Measurements from ENCODE around the gene STAC3. TPM values are rescaled to one million over a fixed set of nuclear protein-coding genes. Genes with fewer than 3 reads are reported as not detected.

STAC3 gene
- total RNA-seq, 1 experiment from 2014 or later = 2.5 TPM

GRCh38 chr12:57209916-57210315 is 41.1 kb downstream of the STAC3 start:
- Histone ChIP-seq H3K9me3 (ENCODE audit: control insufficient read depth in 1 of 2, insufficient read depth in 1 of 2, low read depth in 1 of 2, low read length in 2 of 2) (no peaks in the 10 kb centered on the region), H3K9me2 (ENCODE audit: insufficient read depth) (no peaks in the 10 kb centered on the region), H4K20me1 (ENCODE audit: insufficient read depth) (no peaks in the 10 kb centered on the region), H3K4me1 (ENCODE audit: control insufficient read depth in 1 of 2, insufficient read depth in 2 of 2, low read length in 2 of 2) (peaks cover 12 to 20% of the 10 kb centered on the region in 2 experiments), H3K4me2 (ENCODE audit: low read length) (no peak overlapping the region), H3K9ac (ENCODE audit: low read length) (no peak overlapping the region), H3K36me3 (ENCODE audit: control insufficient read depth in 1 of 2, insufficient read depth in 2 of 2, low read length in 2 of 2) (no peaks in the 10 kb centered on the region), H3K27me3 (ENCODE audit: insufficient read depth, low read length) (no peaks in the 10 kb centered on the region), H3K27ac (ENCODE audit: low read depth, low read length) (no peak overlapping the region), H3K4me3 (replicated peaks in 1 of 2; ENCODE audit: low read depth in 1 of 2, low read length in 2 of 2) (no peak overlapping the region), H3K79me2 (ENCODE audit: insufficient read depth, low read length) (no peaks in the 10 kb centered on the region), H2AFZ (ENCODE audit: low read depth, low read length, poor library complexity, severe bottlenecking) (no peak overlapping the region)
- ChIA-PET CTCF (no interaction called here), POLR2A (no interaction called here), RAD21 (ENCODE audit: low non-redundant PET in 1 of 2, low total read pairs in 2 of 2, uncharacterized antibody in 2 of 2, unreplicated experiment in 2 of 2) (no interaction called here)
- TF ChIP-seq RAD21 (IDR thresholded peaks at IDR 0.05; ENCODE audit: low read depth) (no peak), ZFX (IDR thresholded peaks at IDR 0.05) (no peak), POLR2A (IDR thresholded peaks at IDR 0.05; ENCODE audit: borderline replicate concordance, extremely low read depth, insufficient read depth, insufficient read length) (no peak), JUND (IDR thresholded peaks at IDR 0.05) (no peak), TCF7L2 (IDR thresholded peaks at IDR 0.05; ENCODE audit: borderline replicate concordance, extremely low read depth, insufficient read depth, insufficient read length) (no peak), SRF (IDR thresholded peaks at IDR 0.05; ENCODE audit: low read depth) (no peak), YY1 (IDR thresholded peaks at IDR 0.05; ENCODE audit: extremely low read depth, insufficient replicate concordance, low read depth, low read length) (no peak)
- intact Hi-C loops (cut with micrococcal nuclease) = no loop called here
- ATAC-seq (no peak), DNase-seq (ENCODE audit: low read depth, low spot score) (no peak)
- no TSS peak for BruUV-seq (replicated peaks)

GRCh38 chr12:57208631-57209282 is 42.2 kb downstream of the STAC3 start:
- no peak for DNase-seq (ENCODE audit: low read depth, low spot score)
- H3K79me2 ChIP-seq (ENCODE audit: insufficient read depth, low read length) = no peaks in the 10 kb centered on the region
- TF ChIP-seq REST (IDR thresholded peaks at IDR 0.05; ENCODE audit: low read depth) = no peak
- TF ChIP-seq SIN3A (IDR thresholded peaks at IDR 0.05; ENCODE audit: low read depth) = no peak
- TF ChIP-seq POLR2AphosphoS5 (IDR thresholded peaks at IDR 0.05; ENCODE audit: low read depth, low read length) = no peak
- no peak for TF ChIP-seq ZFX (IDR thresholded peaks at IDR 0.05)
- TF ChIP-seq TCF7L2 (IDR thresholded peaks at IDR 0.05; ENCODE audit: borderline replicate concordance, extremely low read depth, insufficient read depth, insufficient read length) = no peak
- no peak for TF ChIP-seq MAX (IDR thresholded peaks at IDR 0.05)
- no peak overlapping the region for H2AFZ ChIP-seq (ENCODE audit: low read depth, low read length, poor library complexity, severe bottlenecking)
- intact Hi-C loops (cut with micrococcal nuclease) = no loop called here
- POLR2A ChIA-PET = no interaction called here
- no peaks in the 10 kb centered on the region for H3K9me2 ChIP-seq (ENCODE audit: insufficient read depth)
- BruUV-seq (replicated peaks) = no TSS peak
- no peaks in the 10 kb centered on the region for H4K20me1 ChIP-seq (ENCODE audit: insufficient read depth)
- no peak overlapping the region for H3K4me3 ChIP-seq (replicated peaks in 1 of 2; ENCODE audit: low read depth in 1 of 2, low read length in 2 of 2)
- H3K27ac ChIP-seq (ENCODE audit: low read depth, low read length) = no peak overlapping the region
- H3K9me3 ChIP-seq (ENCODE audit: control insufficient read depth in 1 of 2, insufficient read depth in 1 of 2, low read depth in 1 of 2, low read length in 2 of 2) = no peaks in the 10 kb centered on the region
- H3K36me3 ChIP-seq (ENCODE audit: control insufficient read depth in 1 of 2, insufficient read depth in 2 of 2, low read length in 2 of 2) = no peaks in the 10 kb centered on the region
- no peak overlapping the region for H3K9ac ChIP-seq (ENCODE audit: low read length)
- no peaks in the 10 kb centered on the region for H3K27me3 ChIP-seq (ENCODE audit: insufficient read depth, low read length)
- RAD21 ChIA-PET (ENCODE audit: low non-redundant PET in 1 of 2, low total read pairs in 2 of 2, uncharacterized antibody in 2 of 2, unreplicated experiment in 2 of 2) = no interaction called here
- CTCF ChIA-PET = no interaction called here
- no peak overlapping the region for H3K4me2 ChIP-seq (ENCODE audit: low read length)
- ATAC-seq = no peak
- peaks cover 7 to 9% of the 10 kb centered on the region in 2 experiments for H3K4me1 ChIP-seq (ENCODE audit: control insufficient read depth in 1 of 2, insufficient read depth in 2 of 2, low read length in 2 of 2)
